Testis (tissue), 2 donors: Measurements from ENCODE around the gene PGM2L1.

ENCODE experiments used
- CTCF ChIP-seq, 3 experiments: fragments of 450-650 bp in 2 of 3; fragments of 200-600 bp in 1 of 3; sonication (generic) in 1 of 3; IDR thresholded peaks; one replicate each; pipeline ENCODE4 v1.5.1; 2016 to 2019; ENCODE audit warnings: antibody characterized with exemption in 3 of 3, mild to moderate bottlenecking in 2 of 3, moderate library complexity in 1 of 3
- POLR2A ChIP-seq: fragments of 450-650 bp; IDR thresholded peaks from one replicate; pipeline ENCODE4 v1.6.1; 2017; ENCODE audit warnings: antibody characterized with exemption, mild to moderate bottlenecking, moderate library complexity

DNA sequence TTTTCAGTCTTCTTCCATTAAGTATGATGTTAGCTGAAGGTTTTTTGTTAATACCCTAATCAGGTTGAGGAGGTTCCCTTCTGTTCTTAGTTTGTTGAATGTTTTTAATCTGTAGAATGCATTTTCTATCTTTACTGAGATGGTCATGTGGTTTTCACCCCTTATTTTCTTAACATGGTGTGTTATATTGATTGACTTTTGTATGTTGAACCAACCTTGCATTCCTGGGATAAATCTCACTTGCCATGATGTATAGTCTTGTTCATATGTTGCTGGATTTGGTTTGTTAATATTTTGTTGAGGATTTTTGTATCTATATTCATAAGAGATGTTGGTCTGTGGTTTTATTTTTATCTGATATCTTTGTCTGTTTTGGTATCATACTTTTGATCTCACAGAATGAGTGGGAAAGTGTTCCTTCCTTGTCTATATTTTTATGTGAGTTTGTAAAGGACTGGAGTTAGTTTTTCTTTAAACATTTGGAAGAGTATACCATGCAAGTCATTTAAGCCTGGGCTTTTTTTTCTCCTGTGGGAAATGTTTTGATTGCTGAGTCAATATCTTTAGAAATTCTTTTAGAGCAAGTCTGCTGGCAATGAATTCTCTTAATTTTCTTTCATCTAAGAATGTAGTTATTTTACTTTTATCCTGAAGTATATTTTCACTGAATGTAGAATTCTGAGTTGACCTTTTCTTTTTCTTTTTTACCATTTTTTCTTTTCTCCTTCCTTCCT is 81.3 kb downstream of the PGM2L1 start:
- TF ChIP-seq CTCF (IDR thresholded peaks at IDR 0.05), result no peak
- no peak for TF ChIP-seq POLR2A
